ENCODE measurements around the gene HIRA. TPM values are rescaled to one million over a fixed set of nuclear protein-coding genes. Genes with fewer than 3 reads are reported as not detected.
"Not testable (repeated sequence)": the region's sequence is repeated elsewhere in the genome, so short reads cannot be mapped to it uniquely, and the experiment has no call there.

Gene HIRA
- total RNA-seq, 4 donors from 2014 or later = 18.8 to 31.6 (median 24.7) TPM

DNA sequence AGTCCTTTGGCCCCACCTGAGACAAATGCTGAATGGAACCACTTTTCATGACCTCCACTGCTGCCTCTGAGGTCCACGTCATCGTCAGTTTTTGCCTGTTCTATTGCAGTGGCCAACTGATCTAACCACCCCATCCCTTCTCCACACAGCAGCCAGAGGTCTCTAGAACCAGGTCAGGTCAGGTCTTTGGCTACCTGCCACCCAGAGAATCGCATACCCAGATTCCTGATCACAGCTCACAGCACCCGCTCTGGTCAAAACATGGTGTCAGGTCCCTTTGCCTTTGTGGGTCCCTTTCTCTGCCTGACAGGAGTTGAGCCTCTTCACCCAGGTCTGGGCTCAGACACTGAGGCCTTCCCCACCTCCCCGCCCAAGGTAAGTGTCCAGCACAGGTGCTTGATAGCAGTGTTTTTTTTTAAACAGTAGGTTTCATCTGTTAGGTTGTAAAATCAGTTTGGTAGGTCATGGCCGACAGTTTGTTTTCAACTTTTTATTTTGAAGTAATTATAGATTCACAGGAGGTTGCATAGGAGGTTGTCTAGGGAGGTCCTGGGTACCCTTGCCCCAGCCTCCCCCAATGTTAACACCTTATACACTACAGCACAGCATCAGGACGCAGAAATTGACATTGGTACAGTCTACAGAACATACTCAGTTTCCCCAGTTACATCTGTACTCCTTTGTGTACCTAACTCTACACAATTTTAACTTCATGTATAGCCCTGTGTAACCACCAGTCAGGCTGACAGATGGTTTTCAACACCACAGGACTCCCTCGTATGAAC lies 9.1 kb upstream of the HIRA start:
- TF ChIP-seq, protein P1, sequence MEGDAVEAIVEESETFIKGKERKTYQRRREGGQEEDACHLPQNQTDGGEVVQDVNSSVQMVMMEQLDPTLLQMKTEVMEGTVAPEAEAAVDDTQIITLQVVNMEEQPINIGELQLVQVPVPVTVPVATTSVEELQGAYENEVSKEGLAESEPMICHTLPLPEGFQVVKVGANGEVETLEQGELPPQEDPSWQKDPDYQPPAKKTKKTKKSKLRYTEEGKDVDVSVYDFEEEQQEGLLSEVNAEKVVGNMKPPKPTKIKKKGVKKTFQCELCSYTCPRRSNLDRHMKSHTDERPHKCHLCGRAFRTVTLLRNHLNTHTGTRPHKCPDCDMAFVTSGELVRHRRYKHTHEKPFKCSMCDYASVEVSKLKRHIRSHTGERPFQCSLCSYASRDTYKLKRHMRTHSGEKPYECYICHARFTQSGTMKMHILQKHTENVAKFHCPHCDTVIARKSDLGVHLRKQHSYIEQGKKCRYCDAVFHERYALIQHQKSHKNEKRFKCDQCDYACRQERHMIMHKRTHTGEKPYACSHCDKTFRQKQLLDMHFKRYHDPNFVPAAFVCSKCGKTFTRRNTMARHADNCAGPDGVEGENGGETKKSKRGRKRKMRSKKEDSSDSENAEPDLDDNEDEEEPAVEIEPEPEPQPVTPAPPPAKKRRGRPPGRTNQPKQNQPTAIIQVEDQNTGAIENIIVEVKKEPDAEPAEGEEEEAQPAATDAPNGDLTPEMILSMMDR (IDR thresholded peaks at IDR 0.05) = no peak
- TF ChIP-seq EP300 (IDR thresholded peaks at IDR 0.05) = no peak
- Histone ChIP-seq H3K4me1 (peaks cover 0 to 11% (median 1%) of the 10 kb centered on the region in 4 donors), H3K36me3 (peaks cover 0 to 59% (median 0%) of the 10 kb centered on the region in 3 donors), H3K9me3 (no peaks in the 10 kb centered on the region), H3K27me3 (no peaks in the 10 kb centered on the region), H3K4me3 (no peak overlapping the region), H3K27ac (no peak overlapping the region)
- 77 to 86% methylated on average over 7 to 8 of the region's 8 CpGs for whole genome bisulfite sequencing, 2 donors
- DNase-seq (ENCODE audit: low spot score in 2 of 2) = no peak

DNA sequence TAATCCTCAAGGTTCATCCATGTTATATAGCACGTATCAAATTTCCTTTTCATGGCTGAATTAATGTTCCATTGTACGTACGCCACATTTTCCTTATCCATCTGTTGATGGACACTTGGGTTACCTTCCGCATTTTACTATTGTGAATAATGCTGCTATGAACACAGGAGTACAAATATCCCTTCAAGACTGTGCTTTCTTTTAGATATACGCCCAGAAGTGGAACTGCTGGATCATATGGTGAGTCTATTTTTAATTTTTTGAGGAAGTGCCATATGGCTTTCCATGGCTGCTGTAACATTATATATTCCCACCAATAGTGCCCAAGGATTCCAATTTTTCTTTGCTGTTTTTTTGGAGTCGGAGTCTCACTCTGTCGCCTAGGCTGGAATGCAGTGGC lies 6.8 kb upstream of the HIRA start:
- 87% methylated on average over 7 of the region's 7 CpGs for WGBS, 2 donors
- H3K4me1 ChIP-seq = peaks cover 0 to 11% (median 2%) of the 10 kb centered on the region in 4 donors
- TF ChIP-seq, protein P1 (IDR thresholded peaks at IDR 0.05) = no peak
- TF ChIP-seq EP300 (IDR thresholded peaks at IDR 0.05) (no peak), POLR2A (IDR thresholded peaks at IDR 0.05) (no peak)
- H3K27me3 ChIP-seq = no peaks in the 10 kb centered on the region
- no peak overlapping the region for H3K27ac ChIP-seq
- H3K36me3 ChIP-seq = peaks cover 0 to 65% (median 0%) of the 10 kb centered on the region in 3 donors
- no peak for DNase-seq (ENCODE audit: low spot score in 2 of 2)
- no peaks in the 10 kb centered on the region for H3K9me3 ChIP-seq
- no peak overlapping the region for H3K4me3 ChIP-seq

DNA sequence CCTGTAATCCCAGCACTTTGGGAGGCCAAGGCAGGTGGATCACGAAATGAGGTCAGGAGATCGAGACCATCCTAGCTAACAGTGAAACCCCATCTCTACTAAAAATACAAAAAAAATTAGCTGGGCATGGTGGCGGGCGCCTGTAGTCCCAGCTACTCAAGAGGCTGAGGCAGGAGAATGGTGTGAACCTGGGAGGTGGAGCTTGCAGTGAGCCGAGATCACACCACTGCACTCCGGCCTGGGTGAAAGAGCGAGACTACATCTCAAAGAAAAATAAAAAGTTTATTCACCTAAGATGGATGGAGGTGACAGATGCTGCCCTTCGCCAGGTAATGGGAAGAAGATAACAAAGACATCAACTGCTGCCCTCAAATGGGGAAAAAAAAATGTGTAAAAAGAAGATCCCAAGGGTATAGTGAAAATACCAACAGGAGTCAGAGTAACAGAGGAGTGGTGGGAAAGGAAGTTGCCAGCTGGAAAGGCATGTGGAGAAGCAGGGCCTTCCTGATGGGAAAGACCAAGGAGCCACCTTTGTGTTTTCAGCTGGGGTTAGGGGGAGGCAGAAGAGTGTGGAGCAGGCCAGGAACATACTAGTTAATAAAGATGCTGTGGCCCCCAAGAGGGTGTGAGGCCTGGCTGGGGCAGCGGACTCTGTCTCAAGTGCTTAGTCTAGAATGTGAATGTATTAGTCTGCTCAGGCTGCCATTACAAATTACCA lies 5.1 kb upstream of the HIRA start:
- H3K27ac ChIP-seq; H3K27me3 ChIP-seq; H3K9me3 ChIP-seq; DNase-seq (ENCODE audit: low spot score in 2 of 2); H3K4me3 ChIP-seq: not testable (repeated sequence)
- H3K36me3 ChIP-seq = peaks cover 0 to 49% (median 0%) of the 10 kb centered on the region in 3 donors
- H3K4me1 ChIP-seq = peaks cover 0 to 13% (median 7%) of the 10 kb centered on the region in 4 donors
- WGBS, 2 donors = 87 to 90% methylated on average over 9 of the region's 9 CpGs

DNA sequence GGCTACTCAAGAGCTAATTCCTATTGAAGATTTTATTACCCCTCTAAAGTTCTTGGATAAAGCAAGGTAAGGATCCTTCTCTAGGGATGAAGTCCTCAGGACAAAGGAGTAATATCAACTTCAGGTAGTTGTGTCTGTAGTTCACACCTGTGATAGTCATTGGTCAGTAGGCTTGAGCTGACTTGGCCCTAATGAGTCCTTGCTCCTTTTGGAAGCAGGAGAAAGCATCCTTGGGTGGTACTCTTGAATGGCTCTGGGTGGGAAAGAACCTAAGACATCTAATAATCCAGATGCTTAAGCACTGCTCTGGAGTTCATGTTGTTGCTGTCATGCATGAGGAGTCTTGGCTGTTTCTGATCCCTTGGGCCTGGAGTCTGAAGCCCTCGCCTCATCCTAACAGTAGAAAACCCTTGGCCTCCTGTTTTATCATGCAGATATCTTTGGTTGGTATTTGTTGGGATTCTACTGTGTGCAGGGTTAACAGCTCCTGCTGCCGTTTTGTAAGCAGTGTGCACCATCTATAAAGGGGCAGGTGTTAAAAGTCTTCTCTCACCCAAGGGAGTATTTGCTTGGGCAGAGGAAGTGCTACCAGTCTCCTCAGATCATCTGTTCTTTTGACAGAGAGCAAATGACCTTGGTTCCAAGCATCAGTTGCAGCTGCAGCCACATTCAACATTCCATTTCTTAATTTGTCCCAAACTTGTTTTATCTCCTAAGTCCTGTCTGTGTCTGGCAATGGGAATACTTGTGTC lies 3.5 kb upstream of the HIRA start:
- H3K27ac ChIP-seq = no peak overlapping the region
- TF ChIP-seq EP300 (IDR thresholded peaks at IDR 0.05) = no peak
- TF ChIP-seq, protein P1 (IDR thresholded peaks at IDR 0.05) = no peak
- no peak for TF ChIP-seq POLR2A (IDR thresholded peaks at IDR 0.05)
- no peak overlapping the region for H3K4me3 ChIP-seq
- no peaks in the 10 kb centered on the region for H3K27me3 ChIP-seq
- 71 to 86% methylated on average over 2 of the region's 2 CpGs for WGBS, 2 donors
- H3K4me1 ChIP-seq = peaks cover 0 to 23% (median 18%) of the 10 kb centered on the region in 4 donors
- peaks cover 0 to 37% (median 0%) of the 10 kb centered on the region in 3 donors for H3K36me3 ChIP-seq
- no peaks in the 10 kb centered on the region for H3K9me3 ChIP-seq
- DNase-seq (ENCODE audit: low spot score in 2 of 2) = no peak

DNA sequence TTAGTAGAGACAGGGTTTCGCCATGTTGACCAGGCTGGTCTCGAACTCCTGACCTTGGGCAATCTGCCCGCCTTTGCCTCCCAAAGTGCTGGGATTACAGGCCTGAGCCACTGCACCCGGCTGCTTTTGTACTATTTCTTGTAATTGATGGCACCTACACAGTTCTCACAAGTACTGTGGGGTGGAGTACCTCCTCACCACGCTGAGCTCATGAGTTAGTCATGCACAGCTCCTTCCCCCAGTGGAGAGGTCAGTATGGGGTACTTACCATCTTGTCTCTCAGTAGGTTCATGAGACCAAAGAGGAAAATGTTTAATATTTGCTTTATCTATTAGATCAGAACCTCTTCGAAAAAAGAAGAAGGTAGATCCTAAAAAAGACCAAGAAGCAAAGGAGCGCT lies 2.9 kb upstream of the HIRA start:
- 92 to 96% methylated on average over 7 of the region's 7 CpGs for WGBS, 2 donors
- peaks cover 0 to 29% (median 23%) of the 10 kb centered on the region in 4 donors for H3K4me1 ChIP-seq
- H3K36me3 ChIP-seq = peaks cover 0 to 34% (median 0%) of the 10 kb centered on the region in 3 donors
- no peaks in the 10 kb centered on the region for H3K9me3 ChIP-seq
- TF ChIP-seq POLR2A (IDR thresholded peaks at IDR 0.05) (no peak), EP300 (IDR thresholded peaks at IDR 0.05) (no peak)
- TF ChIP-seq, protein P1 (IDR thresholded peaks at IDR 0.05) = no peak
- DNase-seq (ENCODE audit: low spot score in 2 of 2) = no peak
- no peaks in the 10 kb centered on the region for H3K27me3 ChIP-seq
- H3K27ac ChIP-seq = no peak overlapping the region
- H3K4me3 ChIP-seq = no peak overlapping the region
